HL-60 (cell line): ENCODE data around the gene SGO2.

ENCODE experiments used
- DNase-seq, 2 experiments: peaks; one replicate each; pipeline ENCODE4 v3.0.0-alpha.2; 2010 to 2020; ENCODE audit warnings: low read depth in 1 of 2, low spot score in 1 of 2
- H3K27ac ChIP-seq: fragments of 250-450 bp; sonication (Bioruptor Pico); replicated peaks from 2 replicates; pipeline ENCODE4 v1.5.1; 2020; ENCODE audit warnings: mild to moderate bottlenecking, moderate library complexity
- H3K27me3 ChIP-seq: fragments of 250-450 bp; sonication (Bioruptor Pico); 2 replicates; pipeline ENCODE4 v1.5.1; 2021; ENCODE audit warnings: mild to moderate bottlenecking, moderate library complexity; ENCODE audit not compliant: insufficient read depth, poor library complexity, severe bottlenecking
- H3K4me3 ChIP-seq: replicated peaks from 2 replicates; pipeline ENCODE4 v1.5.1; 2011; ENCODE audit warnings: mild to moderate bottlenecking, control low read depth, low read length; ENCODE audit not compliant: insufficient read depth
- CTCF ChIP-seq: IDR thresholded peaks from one replicate; pipeline ENCODE4 v1.5.1; 2011; ENCODE audit warnings: low read length, control low read depth, inconsistent platforms; ENCODE audit not compliant: insufficient read depth
- GABPA ChIP-seq: IDR thresholded peaks from 2 replicates; pipeline ENCODE4 v1.6.1; 2012; ENCODE audit warnings: low read depth
- POLR2AphosphoS5 ChIP-seq: IDR thresholded peaks from 2 replicates; pipeline ENCODE4 v1.6.1; 2012; ENCODE audit warnings: low read depth
- SPI1 ChIP-seq: IDR thresholded peaks from 2 replicates; pipeline ENCODE4 v1.6.1; 2012; ENCODE audit warnings: low read depth, mild to moderate bottlenecking, borderline replicate concordance
- TF ChIP-seq, protein P1 (sequence below): IDR thresholded peaks from 2 replicates; pipeline ENCODE4 v1.6.1; 2012; ENCODE audit warnings: low read depth; ENCODE audit not compliant: insufficient replicate concordance

SGO2 gene

DNA sequence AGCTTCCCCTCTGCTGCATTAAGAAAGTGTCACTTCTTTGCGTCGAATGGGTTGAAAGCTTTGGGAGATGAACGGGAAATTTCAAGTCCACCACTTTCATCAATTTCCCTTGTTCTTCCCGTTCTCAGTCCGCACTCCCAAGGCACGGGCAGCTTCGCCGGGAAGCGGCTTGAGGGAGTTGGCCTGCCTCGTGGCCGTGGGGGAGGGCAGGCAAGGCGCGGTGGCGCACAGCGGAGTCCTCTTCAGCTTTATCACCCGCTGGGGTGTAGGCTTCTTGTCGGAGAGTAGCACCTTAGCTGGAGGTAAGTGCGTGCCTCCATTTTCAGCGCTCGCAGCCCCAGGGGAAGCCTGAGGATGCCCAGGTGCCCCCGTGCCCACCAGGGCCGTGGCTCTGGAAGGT is 36.0 kb upstream of the SGO2 start:
- no peak for TF ChIP-seq CTCF
- no peak for TF ChIP-seq POLR2AphosphoS5
- TF ChIP-seq SPI1: no peak
- TF ChIP-seq GABPA: no peak
- TF ChIP-seq, protein P1, sequence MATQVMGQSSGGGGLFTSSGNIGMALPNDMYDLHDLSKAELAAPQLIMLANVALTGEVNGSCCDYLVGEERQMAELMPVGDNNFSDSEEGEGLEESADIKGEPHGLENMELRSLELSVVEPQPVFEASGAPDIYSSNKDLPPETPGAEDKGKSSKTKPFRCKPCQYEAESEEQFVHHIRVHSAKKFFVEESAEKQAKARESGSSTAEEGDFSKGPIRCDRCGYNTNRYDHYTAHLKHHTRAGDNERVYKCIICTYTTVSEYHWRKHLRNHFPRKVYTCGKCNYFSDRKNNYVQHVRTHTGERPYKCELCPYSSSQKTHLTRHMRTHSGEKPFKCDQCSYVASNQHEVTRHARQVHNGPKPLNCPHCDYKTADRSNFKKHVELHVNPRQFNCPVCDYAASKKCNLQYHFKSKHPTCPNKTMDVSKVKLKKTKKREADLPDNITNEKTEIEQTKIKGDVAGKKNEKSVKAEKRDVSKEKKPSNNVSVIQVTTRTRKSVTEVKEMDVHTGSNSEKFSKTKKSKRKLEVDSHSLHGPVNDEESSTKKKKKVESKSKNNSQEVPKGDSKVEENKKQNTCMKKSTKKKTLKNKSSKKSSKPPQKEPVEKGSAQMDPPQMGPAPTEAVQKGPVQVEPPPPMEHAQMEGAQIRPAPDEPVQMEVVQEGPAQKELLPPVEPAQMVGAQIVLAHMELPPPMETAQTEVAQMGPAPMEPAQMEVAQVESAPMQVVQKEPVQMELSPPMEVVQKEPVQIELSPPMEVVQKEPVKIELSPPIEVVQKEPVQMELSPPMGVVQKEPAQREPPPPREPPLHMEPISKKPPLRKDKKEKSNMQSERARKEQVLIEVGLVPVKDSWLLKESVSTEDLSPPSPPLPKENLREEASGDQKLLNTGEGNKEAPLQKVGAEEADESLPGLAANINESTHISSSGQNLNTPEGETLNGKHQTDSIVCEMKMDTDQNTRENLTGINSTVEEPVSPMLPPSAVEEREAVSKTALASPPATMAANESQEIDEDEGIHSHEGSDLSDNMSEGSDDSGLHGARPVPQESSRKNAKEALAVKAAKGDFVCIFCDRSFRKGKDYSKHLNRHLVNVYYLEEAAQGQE: no peak
- no peak for DNase-seq
- Histone ChIP-seq H3K4me3 (no peak overlapping the region), H3K27ac (no peak overlapping the region), H3K27me3 (no peaks in the 10 kb centered on the region)

DNA sequence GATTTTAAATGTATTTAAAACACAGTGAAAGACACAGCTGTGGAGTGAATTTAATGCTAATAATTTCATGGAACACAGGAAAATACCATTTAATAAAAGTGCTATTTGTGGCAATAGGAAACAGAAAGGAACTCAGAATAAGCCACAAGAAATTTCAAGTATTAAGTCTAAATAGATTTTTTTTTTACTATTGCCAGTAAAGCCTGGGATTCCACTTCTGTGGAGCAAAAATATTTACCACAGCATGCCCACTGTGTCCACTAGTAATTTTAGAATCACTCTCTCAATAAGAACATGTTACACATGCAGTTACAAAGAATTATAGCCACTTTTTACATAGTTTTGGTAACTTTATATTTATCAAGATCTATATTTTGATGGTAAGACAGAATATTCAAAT is 33.4 kb upstream of the SGO2 start:
- Histone ChIP-seq H3K27me3 (no peaks in the 10 kb centered on the region), H3K4me3 (no peak overlapping the region), H3K27ac (no peak overlapping the region)
- DNase-seq: no peak
- TF ChIP-seq, protein P1: no peak
- no peak for TF ChIP-seq SPI1
- TF ChIP-seq CTCF: no peak
- TF ChIP-seq POLR2AphosphoS5: no peak
- TF ChIP-seq GABPA: no peak

DNA sequence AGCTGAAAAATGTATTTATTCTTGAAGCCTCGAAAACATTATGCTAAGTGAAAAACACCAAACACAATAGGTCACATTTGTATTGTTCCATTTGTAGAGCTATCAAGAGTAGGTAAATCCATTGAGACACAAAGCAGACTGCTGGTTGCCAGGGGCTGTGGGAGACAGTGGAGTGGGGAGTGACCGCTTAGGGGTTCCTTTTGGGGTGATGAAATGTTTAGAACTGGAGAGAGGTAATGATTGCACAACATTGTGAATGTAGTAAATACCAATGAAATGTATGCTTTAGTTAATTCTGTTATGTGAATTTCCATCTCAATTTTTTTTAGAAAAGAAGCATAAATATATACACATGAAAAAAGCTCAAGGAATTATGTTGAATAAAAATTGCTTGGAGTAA is 32.0 kb upstream of the SGO2 start:
- H3K4me3 ChIP-seq: no peak overlapping the region
- no peak for TF ChIP-seq POLR2AphosphoS5
- TF ChIP-seq CTCF: no peak
- no peaks in the 10 kb centered on the region for H3K27me3 ChIP-seq
- no peak for DNase-seq
- H3K27ac ChIP-seq: no peak overlapping the region

GRCh38 chr2:200496696-200497095 is 29.3 kb upstream of the SGO2 start:
- TF ChIP-seq GABPA: no peak
- no peak for TF ChIP-seq CTCF
- Histone ChIP-seq H3K27me3 (no peaks in the 10 kb centered on the region), H3K27ac (no peak overlapping the region), H3K4me3 (no peak overlapping the region)
- no peak for DNase-seq
